ENCODE data around the gene MED9.

- TF ChIP-seq JUND (IDR thresholded peaks at IDR 0.05) (no peak), CTCF (IDR thresholded peaks at IDR 0.05) (no peak), USF2 (IDR thresholded peaks at IDR 0.05; ENCODE audit: borderline replicate concordance, low read depth, low read length) (no peak), FOXJ3 (CRISPR knock-in tag; IDR thresholded peaks at IDR 0.05) (no peak), TAF1 (IDR thresholded peaks at IDR 0.05; ENCODE audit: borderline replicate concordance, low read depth, low read length) (no peak), SIN3A (IDR thresholded peaks at IDR 0.05; ENCODE audit: borderline replicate concordance, low read depth, low read length) (no peak), CHD2 (IDR thresholded peaks at IDR 0.05; ENCODE audit: low read length, partially characterized antibody) (no peak), YY1 (IDR thresholded peaks at IDR 0.05; ENCODE audit: low read depth) (no peak), POLR2AphosphoS5 (IDR thresholded peaks at IDR 0.05; ENCODE audit: low read depth, low read length) (no peak)
- TF ChIP-seq, protein P1, sequence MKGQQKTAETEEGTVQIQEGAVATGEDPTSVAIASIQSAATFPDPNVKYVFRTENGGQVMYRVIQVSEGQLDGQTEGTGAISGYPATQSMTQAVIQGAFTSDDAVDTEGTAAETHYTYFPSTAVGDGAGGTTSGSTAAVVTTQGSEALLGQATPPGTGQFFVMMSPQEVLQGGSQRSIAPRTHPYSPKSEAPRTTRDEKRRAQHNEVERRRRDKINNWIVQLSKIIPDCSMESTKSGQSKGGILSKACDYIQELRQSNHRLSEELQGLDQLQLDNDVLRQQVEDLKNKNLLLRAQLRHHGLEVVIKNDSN (IDR thresholded peaks at IDR 0.05; ENCODE audit: borderline replicate concordance, low read depth) = no peak
Measured at GRCh38 chr17:17453088-17453487, 23.7 kb upstream of the MED9 start.
